K562 (cell line): Measurements from ENCODE around the gene UBXN10. TPM values are rescaled to one million over a fixed set of nuclear protein-coding genes. Genes with fewer than 3 reads are reported as not detected.

Experiments
- CCNT2 ChIP-seq: IDR thresholded peaks from 2 replicates; pipeline ENCODE4 v1.6.1; 2011; ENCODE audit warnings: borderline replicate concordance, low read depth, mild to moderate bottlenecking, moderate library complexity, mixed read lengths, low read length; ENCODE audit not compliant: insufficient read length; ENCODE audit errors: extremely low read depth
- HDAC1 ChIP-seq, 2 experiments: fragments of 450-650 bp; IDR thresholded peaks; 2 replicates each; pipeline ENCODE4 v1.6.1; 2016 to 2017; ENCODE audit warnings: inconsistent platforms in 1 of 2, mild to moderate bottlenecking in 1 of 2, moderate library complexity in 1 of 2
- HDAC3 ChIP-seq: fragments of 450-650 bp; IDR thresholded peaks from 2 replicates; pipeline ENCODE4 v1.6.1; 2018; ENCODE audit warnings: borderline replicate concordance, mild to moderate bottlenecking, moderate library complexity; ENCODE audit not compliant: partially characterized antibody
- HMG20B ChIP-seq: fragments of 250-450 bp; sonication (Bioruptor Pico); IDR thresholded peaks from 2 replicates; pipeline ENCODE4 v1.5.0; 2021; ENCODE audit warnings: mild to moderate bottlenecking
- KLF16 ChIP-seq: IDR thresholded peaks from 2 replicates; pipeline ENCODE4 v1.6.1; 2016; ENCODE audit warnings: antibody characterized with exemption
- MAZ ChIP-seq, 2 experiments: fragments of 450-650 bp in 1 of 2; sonication (generic) in 1 of 2; formaldehyde crosslinking; IDR thresholded peaks in 1 of 2; conservative IDR thresholded peaks in 1 of 2; 2 replicates each; pipeline versions ENCODE4 v1.4.0 to v1.5.0; 2020; ENCODE audit warnings: mild to moderate bottlenecking in 1 of 2, missing genetic modification reagents in 1 of 2
- MTF1 ChIP-seq: fragments of 250-450 bp; sonication (Bioruptor Pico); IDR thresholded peaks from 2 replicates; pipeline ENCODE4 v1.9.0; 2021; ENCODE audit warnings: moderate library complexity, mild to moderate bottlenecking, inconsistent platforms, borderline replicate concordance
- NRF1 ChIP-seq, 2 experiments: fragments of 450-650 bp; IDR thresholded peaks in 1 of 2; conservative IDR thresholded peaks in 1 of 2; 2 replicates each; pipeline ENCODE4 v1.6.1; 2014; ENCODE audit warnings: mild to moderate bottlenecking in 2 of 2
- TGIF2 ChIP-seq: sonication (generic); formaldehyde crosslinking; IDR thresholded peaks from 2 replicates; pipeline ENCODE4 v1.8.1; 2022; ENCODE audit warnings: mild to moderate bottlenecking, missing genetic modification reagents, moderate library complexity
- ZC3H4 ChIP-seq: sonication (generic); formaldehyde crosslinking; IDR thresholded peaks from 2 replicates; pipeline ENCODE4 v1.9.0; 2021; ENCODE audit warnings: missing genetic modification reagents, borderline replicate concordance
- ZNF644 ChIP-seq: fragments of 200-800 bp; sonication (Bioruptor generic); IDR thresholded peaks from 2 replicates; pipeline ENCODE4 v1.6.1; 2016; ENCODE audit warnings: low read depth, missing genetic modification characterization, missing compliant biosample characterization
- polyA plus RNA-seq, 8 experiments: library from polyadenylated mRNA; depleted of rRNA in 4 of 8; stranded (reverse) in 5 of 8; unstranded in 3 of 8; fragments of >200 nt; fragmentation: Nextera tagmentation in 2 of 8; fragmentation: Illumina TruSeq in 1 of 8; extraction: Ambion mirVana in 2 of 8; extraction: Trizol in 1 of 8; gene quantifications; 2 replicates each; pipeline versions ENCODE4 v1.2.1 to v1.2.3, GENCODE V29; 2011 to 2014; ENCODE audit warnings: inconsistent platforms in 1 of 8, missing spikeins in 1 of 8
- total RNA-seq, 7 experiments: library from RNA; depleted of rRNA in 6 of 7; stranded (reverse); fragments of >200 nt in 6 of 7; fragmentation: Illumina TruSeq in 2 of 7; extraction: Trizol in 2 of 7; gene quantifications; 2 replicates each; pipeline versions ENCODE4 v1.2.1 to v1.2.3, GENCODE V29; 2011 to 2021; ENCODE audit warnings: low replicate concordance in 1 of 7
- TF ChIP-seq, protein P1 (sequence below), 2 experiments: fragments of 450-650 bp; formaldehyde crosslinking in 1 of 2; IDR thresholded peaks; 2 replicates each; pipeline versions ENCODE4 v1.4.0 to v1.6.1; 2014 to 2020; ENCODE audit warnings: mild to moderate bottlenecking in 2 of 2, borderline replicate concordance in 1 of 2, low read depth in 1 of 2
- TF ChIP-seq, protein P2 (sequence below): IDR thresholded peaks from 2 replicates; pipeline ENCODE4 v1.6.1; 2014; ENCODE audit warnings: antibody characterized with exemption
- TF ChIP-seq, protein P3 (sequence below), 2 experiments: fragments of 450-650 bp in 1 of 2; sonication (generic) in 1 of 2; formaldehyde crosslinking; conservative IDR thresholded peaks; 2 replicates each; pipeline versions ENCODE4 v1.4.0 to v1.8.1; 2020 to 2022; ENCODE audit warnings: mild to moderate bottlenecking in 1 of 2, missing genetic modification reagents in 1 of 2

The UBXN10 gene
- total and polyA plus RNA-seq, 9 of the 15 experiments (the other 6 are each of a cell fraction or from before 2014, with no cell fraction given): 10.7 to 17.7 (median 13.6) TPM

DNA sequence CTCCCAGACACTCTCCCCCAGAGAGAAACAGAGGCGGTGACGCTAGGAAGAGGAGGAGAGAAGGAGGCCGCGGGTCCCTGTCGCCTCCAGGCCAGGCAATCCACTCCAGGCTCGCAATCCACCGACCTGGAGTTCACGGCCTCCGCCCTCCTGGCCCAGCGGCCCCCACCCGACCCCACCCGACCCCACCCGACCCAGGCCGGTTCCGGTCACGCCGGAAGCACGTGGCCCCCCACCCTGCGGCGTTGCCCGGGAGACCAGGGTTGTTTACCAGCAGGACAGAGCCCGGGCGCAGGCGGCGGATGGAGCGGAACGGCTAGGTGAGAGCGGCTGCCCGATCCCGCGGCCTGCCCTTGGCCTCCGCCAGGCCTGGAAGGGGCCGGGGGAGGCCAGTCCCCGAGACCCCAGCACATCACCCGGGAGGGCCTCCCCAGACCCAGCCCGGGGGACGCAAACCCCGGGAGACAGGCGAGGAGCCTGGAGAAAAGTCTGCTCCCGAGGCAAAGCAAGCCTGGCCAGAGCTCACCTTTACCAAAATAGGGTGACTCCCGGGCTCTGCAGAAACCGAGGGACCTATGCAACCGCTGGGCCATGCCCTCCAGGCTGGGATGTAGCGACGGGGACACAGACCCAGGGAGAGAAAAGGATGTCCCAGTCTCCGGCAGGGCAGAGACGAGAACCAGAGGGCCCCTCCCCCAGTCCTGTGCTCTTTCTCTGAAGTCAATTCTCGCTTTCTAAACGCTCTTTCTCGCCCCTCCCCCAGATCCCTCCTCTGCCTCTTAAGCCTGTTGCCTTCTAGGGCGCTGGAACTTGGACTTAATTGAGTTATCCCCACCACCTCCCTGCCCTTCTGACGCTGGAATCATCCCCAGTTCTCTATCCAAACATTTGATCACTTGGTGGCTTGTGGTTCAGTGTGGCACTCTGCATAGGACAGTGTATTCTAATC lies at the start of gene UBXN10, which contains the start of gene PLA2G2C (continued):
- TF ChIP-seq KLF16 (no peak), HMG20B (0 out of 2 replicates have a peak, but pooled peaks have one; percentile 56), MTF1 (no peak), ZC3H4 (peak; percentile 90), HDAC3 (peak; percentile 10), CCNT2 (peak; percentile 84), NRF1 (conservative IDR thresholded peaks at IDR 0.05 in 1 of 2, IDR thresholded peaks at IDR 0.05 in 1 of 2) (0 out of 4 replicates have a peak, but pooled peaks of 1 of the 2 experiments have one; percentile 28), HDAC1 (IDR thresholded peaks at IDR 0.05) (peak; percentile 66 to 95; a peak in 3 of 4 replicates), TGIF2 (CRISPR knock-in tag) (0 out of 2 replicates have a peak, but pooled peaks have one; percentile 63), MAZ (CRISPR knock-in tag; conservative IDR thresholded peaks at IDR 0.05 in 1 of 2, IDR thresholded peaks at IDR 0.05 in 1 of 2) (peak; percentile 55 to 84; a peak in 3 of 4 replicates), ZNF644 (tag) (peak; percentile 47; the same call in 1 of the 2 replicates)
- TF ChIP-seq, protein P1, sequence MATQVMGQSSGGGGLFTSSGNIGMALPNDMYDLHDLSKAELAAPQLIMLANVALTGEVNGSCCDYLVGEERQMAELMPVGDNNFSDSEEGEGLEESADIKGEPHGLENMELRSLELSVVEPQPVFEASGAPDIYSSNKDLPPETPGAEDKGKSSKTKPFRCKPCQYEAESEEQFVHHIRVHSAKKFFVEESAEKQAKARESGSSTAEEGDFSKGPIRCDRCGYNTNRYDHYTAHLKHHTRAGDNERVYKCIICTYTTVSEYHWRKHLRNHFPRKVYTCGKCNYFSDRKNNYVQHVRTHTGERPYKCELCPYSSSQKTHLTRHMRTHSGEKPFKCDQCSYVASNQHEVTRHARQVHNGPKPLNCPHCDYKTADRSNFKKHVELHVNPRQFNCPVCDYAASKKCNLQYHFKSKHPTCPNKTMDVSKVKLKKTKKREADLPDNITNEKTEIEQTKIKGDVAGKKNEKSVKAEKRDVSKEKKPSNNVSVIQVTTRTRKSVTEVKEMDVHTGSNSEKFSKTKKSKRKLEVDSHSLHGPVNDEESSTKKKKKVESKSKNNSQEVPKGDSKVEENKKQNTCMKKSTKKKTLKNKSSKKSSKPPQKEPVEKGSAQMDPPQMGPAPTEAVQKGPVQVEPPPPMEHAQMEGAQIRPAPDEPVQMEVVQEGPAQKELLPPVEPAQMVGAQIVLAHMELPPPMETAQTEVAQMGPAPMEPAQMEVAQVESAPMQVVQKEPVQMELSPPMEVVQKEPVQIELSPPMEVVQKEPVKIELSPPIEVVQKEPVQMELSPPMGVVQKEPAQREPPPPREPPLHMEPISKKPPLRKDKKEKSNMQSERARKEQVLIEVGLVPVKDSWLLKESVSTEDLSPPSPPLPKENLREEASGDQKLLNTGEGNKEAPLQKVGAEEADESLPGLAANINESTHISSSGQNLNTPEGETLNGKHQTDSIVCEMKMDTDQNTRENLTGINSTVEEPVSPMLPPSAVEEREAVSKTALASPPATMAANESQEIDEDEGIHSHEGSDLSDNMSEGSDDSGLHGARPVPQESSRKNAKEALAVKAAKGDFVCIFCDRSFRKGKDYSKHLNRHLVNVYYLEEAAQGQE (IDR thresholded peaks at IDR 0.05; ENCODE audit: borderline replicate concordance): 0 out of 2 replicates have a peak, but pooled peaks have one; percentile 12
- TF ChIP-seq, protein P1 (CRISPR knock-in tag; IDR thresholded peaks at IDR 0.05; ENCODE audit: low read depth): 0 out of 2 replicates have a peak, but pooled peaks have one; percentile 67
- TF ChIP-seq, protein P2, sequence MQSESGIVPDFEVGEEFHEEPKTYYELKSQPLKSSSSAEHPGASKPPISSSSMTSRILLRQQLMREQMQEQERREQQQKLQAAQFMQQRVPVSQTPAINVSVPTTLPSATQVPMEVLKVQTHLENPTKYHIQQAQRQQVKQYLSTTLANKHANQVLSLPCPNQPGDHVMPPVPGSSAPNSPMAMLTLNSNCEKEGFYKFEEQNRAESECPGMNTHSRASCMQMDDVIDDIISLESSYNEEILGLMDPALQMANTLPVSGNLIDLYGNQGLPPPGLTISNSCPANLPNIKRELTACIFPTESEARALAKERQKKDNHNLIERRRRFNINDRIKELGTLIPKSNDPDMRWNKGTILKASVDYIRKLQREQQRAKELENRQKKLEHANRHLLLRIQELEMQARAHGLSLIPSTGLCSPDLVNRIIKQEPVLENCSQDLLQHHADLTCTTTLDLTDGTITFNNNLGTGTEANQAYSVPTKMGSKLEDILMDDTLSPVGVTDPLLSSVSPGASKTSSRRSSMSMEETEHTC: 0 out of 2 replicates have a peak, but pooled peaks have one; percentile 31
- TF ChIP-seq, protein P3, sequence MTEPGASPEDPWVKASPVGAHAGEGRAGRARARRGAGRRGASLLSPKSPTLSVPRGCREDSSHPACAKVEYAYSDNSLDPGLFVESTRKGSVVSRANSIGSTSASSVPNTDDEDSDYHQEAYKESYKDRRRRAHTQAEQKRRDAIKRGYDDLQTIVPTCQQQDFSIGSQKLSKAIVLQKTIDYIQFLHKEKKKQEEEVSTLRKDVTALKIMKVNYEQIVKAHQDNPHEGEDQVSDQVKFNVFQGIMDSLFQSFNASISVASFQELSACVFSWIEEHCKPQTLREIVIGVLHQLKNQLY (CRISPR knock-in tag; conservative IDR thresholded peaks at IDR 0.05): peak in 1 of 2 experiments; percentile 97; a peak in 1 of 4 replicates
